HG03575 (cell line): ENCODE data around the gene SCNN1G.
"Not testable (repeated sequence)": the region's sequence is repeated elsewhere in the genome, so short reads cannot be mapped to it uniquely, and the experiment has no call there.

ENCODE experiments used
- ATAC-seq: cut with Tn5 transposase; IDR thresholded peaks from one replicate; pipeline ENCODE4 v1.9.1; 2021; ENCODE audit not compliant: unreplicated experiment, insufficient number of reproducible peaks, low FRiP score; ENCODE audit errors: extremely low read depth

Gene SCNN1G

GRCh38 chr16:23240994-23241393 lies 58.4 kb downstream of the SCNN1G start:
- ATAC-seq = no peak

GRCh38 chr16:23244122-23244521 lies 61.6 kb downstream of the SCNN1G start:
- ATAC-seq = no peak

- ATAC-seq = no peak
Observed at GRCh38 chr16:23245268-23245667, 62.7 kb downstream of the SCNN1G start.

- no peak for ATAC-seq
Observed at GRCh38 chr16:23248261-23249194, 66.0 kb downstream of the SCNN1G start.

- no peak for ATAC-seq
Observed at GRCh38 chr16:23249830-23250229, 67.3 kb downstream of the SCNN1G start.

GRCh38 chr16:23252310-23252709 lies 69.8 kb downstream of the SCNN1G start:
- ATAC-seq = no peak

- not testable (repeated sequence) for ATAC-seq
Observed at GRCh38 chr16:23253650-23254049, 71.1 kb downstream of the SCNN1G start.

GRCh38 chr16:23254338-23254737 lies 71.8 kb downstream of the SCNN1G start:
- no peak for ATAC-seq

GRCh38 chr16:23255000-23255399 lies 72.5 kb downstream of the SCNN1G start:
- ATAC-seq = no peak

- ATAC-seq = no peak
Observed at GRCh38 chr16:23256440-23256839, 73.9 kb downstream of the SCNN1G start.

GRCh38 chr16:23257682-23258081 lies 75.1 kb downstream of the SCNN1G start:
- ATAC-seq = no peak

- ATAC-seq = no peak
Observed at GRCh38 chr16:23258919-23259237, 76.3 kb downstream of the SCNN1G start.
